NT2/D1 (cell line): ENCODE results near the gene DICER1.

Source experiments
- DNase-seq: peaks from one replicate; pipeline ENCODE4 v3.0.0-alpha.2; 2011; ENCODE audit warnings: low read depth, low spot score
- H3K27me3 ChIP-seq: 2 replicates; pipeline ENCODE4 v1.6.0; 2011; ENCODE audit warnings: mild to moderate bottlenecking; ENCODE audit not compliant: insufficient read length, insufficient read depth
- H3K36me3 ChIP-seq: 2 replicates; pipeline ENCODE4 v1.6.1; 2011; ENCODE audit warnings: mild to moderate bottlenecking, low read length, mixed read lengths; ENCODE audit not compliant: insufficient read depth, insufficient read length
- H3K4me1 ChIP-seq: 2 replicates; pipeline ENCODE4 v1.5.1; 2011; ENCODE audit not compliant: insufficient read depth, insufficient read length
- H3K4me3 ChIP-seq: 2 replicates; pipeline ENCODE4 v1.5.1; 2011; ENCODE audit warnings: low read depth; ENCODE audit not compliant: insufficient read length
- H3K9ac ChIP-seq: 2 replicates; pipeline ENCODE4 v1.6.0; 2011; ENCODE audit warnings: low read depth; ENCODE audit not compliant: insufficient read length
- H3K9me3 ChIP-seq: 2 replicates; pipeline ENCODE4 v1.5.1; 2011; ENCODE audit warnings: mild to moderate bottlenecking, low read length; ENCODE audit not compliant: insufficient read depth
- SUZ12 ChIP-seq: IDR thresholded peaks from 2 replicates; pipeline ENCODE4 v1.6.1; 2011; ENCODE audit not compliant: insufficient read length, insufficient read depth; ENCODE audit errors: extremely low read depth
- YY1 ChIP-seq: IDR thresholded peaks from 2 replicates; pipeline ENCODE4 v1.6.1; 2011; ENCODE audit not compliant: insufficient read length, insufficient read depth
- ZNF274 ChIP-seq: IDR thresholded peaks from 2 replicates; pipeline ENCODE4 v1.6.1; 2011; ENCODE audit warnings: mild to moderate bottlenecking, low read depth, low read length

The DICER1 gene

GRCh38 chr14:95045836-95046430, 111.4 kb downstream of the DICER1 start:
- peaks cover 14% of the 10 kb centered on the region for H3K4me1 ChIP-seq
- DNase-seq = no peak
- no peaks in the 10 kb centered on the region for H3K9me3 ChIP-seq
- no peak overlapping the region for H3K4me3 ChIP-seq
- TF ChIP-seq YY1 (no peak), SUZ12 (no peak), ZNF274 (no peak)
- H3K36me3 ChIP-seq = no peaks in the 10 kb centered on the region
- peaks cover 39% of the 10 kb centered on the region for H3K27me3 ChIP-seq
- no peak overlapping the region for H3K9ac ChIP-seq

- Histone ChIP-seq H3K36me3 (no peaks in the 10 kb centered on the region), H3K27me3 (peaks cover 34% of the 10 kb centered on the region), H3K4me3 (no peak overlapping the region), H3K9ac (no peak overlapping the region), H3K9me3 (no peaks in the 10 kb centered on the region), H3K4me1 (peaks cover 14% of the 10 kb centered on the region)
- no peak for DNase-seq
- TF ChIP-seq SUZ12 (no peak), ZNF274 (no peak), YY1 (no peak)
Measured at GRCh38 chr14:95045106-95045701, 112.1 kb downstream of the DICER1 start.

DNA sequence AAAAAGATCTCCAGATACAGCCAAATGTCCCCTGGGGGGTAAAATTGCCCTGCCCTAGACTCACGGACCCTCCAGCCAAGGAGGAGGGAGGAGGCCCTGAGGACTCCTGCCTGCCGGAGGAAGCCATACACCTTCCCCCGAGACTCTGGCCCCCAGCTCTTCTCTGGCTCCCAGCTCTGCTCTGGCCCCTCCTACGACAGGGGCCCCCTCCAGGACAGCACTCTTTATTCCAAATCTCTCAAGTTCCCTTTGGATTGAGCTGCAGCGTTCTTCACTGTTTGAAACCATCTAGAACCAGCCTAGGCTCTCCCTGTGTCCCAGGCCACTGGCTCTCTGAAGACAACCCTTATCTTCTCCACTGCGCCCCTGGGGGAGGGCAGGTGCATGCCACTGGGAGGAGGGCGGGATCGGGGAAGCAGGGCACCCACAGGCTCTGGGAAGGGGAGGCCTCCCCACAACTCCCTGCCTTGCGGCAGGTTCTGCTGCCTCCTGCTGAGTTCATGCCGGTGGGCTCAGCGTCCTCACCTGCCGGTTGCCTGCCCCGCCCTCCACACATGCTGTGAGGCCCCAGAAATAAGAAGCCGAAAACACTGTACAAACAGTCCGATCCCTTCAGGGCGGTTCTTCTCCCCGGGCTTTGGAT, 112.7 kb downstream of the DICER1 start:
- Histone ChIP-seq H3K4me3 (no peak overlapping the region), H3K9me3 (no peaks in the 10 kb centered on the region), H3K36me3 (no peaks in the 10 kb centered on the region), H3K27me3 (peaks cover 28% of the 10 kb centered on the region), H3K4me1 (peaks cover 14% of the 10 kb centered on the region), H3K9ac (no peak overlapping the region)
- no peak for DNase-seq
- TF ChIP-seq ZNF274 (no peak), YY1 (no peak), SUZ12 (no peak)

DNA sequence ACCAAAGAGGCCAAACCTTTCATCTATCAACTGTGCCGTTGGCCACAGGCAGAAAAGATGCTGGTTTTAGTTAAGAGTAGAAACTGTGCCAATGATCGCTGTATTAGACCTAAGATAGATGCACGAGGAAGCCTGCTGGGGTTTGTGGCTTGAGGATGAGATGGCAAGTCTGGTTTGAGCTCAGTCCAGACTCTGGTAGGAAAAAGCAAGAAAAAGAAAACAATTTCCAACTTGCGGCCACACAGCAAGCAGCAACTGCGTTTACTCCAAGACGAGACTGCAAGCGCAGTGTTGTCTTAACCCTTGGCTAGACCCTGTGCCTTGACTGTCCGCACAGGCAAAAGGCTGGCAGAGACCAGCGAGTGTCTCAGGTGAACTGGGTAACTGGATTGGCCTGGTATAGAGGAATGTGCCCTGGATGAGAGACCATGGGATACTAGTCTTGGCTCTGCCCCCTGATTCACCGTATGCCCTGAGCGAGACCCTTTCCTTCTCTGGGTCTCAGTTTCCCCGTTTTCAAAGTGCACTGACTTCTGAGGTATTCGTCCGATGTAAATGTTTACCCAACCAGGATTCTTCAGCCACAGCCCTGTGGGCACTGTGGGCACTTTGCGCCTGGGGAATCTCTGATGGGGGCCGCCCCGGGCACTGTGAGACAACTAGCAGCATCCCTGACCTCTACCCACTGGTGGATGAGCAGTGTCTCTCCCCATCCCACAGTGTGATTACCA, 113.4 kb downstream of the DICER1 start:
- Histone ChIP-seq H3K36me3 (no peaks in the 10 kb centered on the region), H3K4me1 (peaks cover 14% of the 10 kb centered on the region), H3K9ac (no peak overlapping the region), H3K4me3 (no peak overlapping the region), H3K27me3 (peaks cover 28% of the 10 kb centered on the region), H3K9me3 (no peaks in the 10 kb centered on the region)
- DNase-seq = no peak
- TF ChIP-seq SUZ12 (no peak), ZNF274 (no peak), YY1 (no peak)

- no peaks in the 10 kb centered on the region for H3K36me3 ChIP-seq
- peaks cover 23% of the 10 kb centered on the region for H3K27me3 ChIP-seq
- H3K9ac ChIP-seq = no peak overlapping the region
- DNase-seq = no peak
- H3K9me3 ChIP-seq = no peaks in the 10 kb centered on the region
- no peak for TF ChIP-seq SUZ12
- TF ChIP-seq YY1 = no peak
- no peak for TF ChIP-seq ZNF274
- H3K4me1 ChIP-seq = peaks cover 11% of the 10 kb centered on the region
- no peak overlapping the region for H3K4me3 ChIP-seq
Measured at GRCh38 chr14:95043314-95043713, 114.0 kb downstream of the DICER1 start.

- Histone ChIP-seq H3K4me1 (peaks cover 9% of the 10 kb centered on the region), H3K9ac (no peak overlapping the region), H3K4me3 (no peak overlapping the region), H3K27me3 (peaks cover 17% of the 10 kb centered on the region), H3K36me3 (no peaks in the 10 kb centered on the region), H3K9me3 (no peaks in the 10 kb centered on the region)
- no peak for DNase-seq
- TF ChIP-seq ZNF274 (no peak), YY1 (no peak), SUZ12 (no peak)
Measured at GRCh38 chr14:95041477-95042020, 115.8 kb downstream of the DICER1 start.
